Esophagus muscularis mucosa (tissue), 4 donors: ENCODE measurements around the gene ZNF652. TPM values are rescaled to one million over a fixed set of nuclear protein-coding genes. Genes with fewer than 3 reads are reported as not detected.
"Not testable (repeated sequence)": the region's sequence is repeated elsewhere in the genome, so short reads cannot be mapped to it uniquely, and the experiment has no call there.

Experiments used
- DNase-seq: peaks from one replicate; pipeline ENCODE4 v3.0.0-alpha.2; 2017; ENCODE audit errors: extremely low spot score
- H3K27ac ChIP-seq, 4 donors: fragments of 200-600 bp; sonication (generic); replicated peaks in 1 of 4; 1 replicate in 3 of 4; 2 replicates in 1 of 4; pipeline ENCODE4 v1.5.1; 2016 to 2019; ENCODE audit warnings: mild to moderate bottlenecking in 1 of 4
- H3K27me3 ChIP-seq, 4 donors: fragments of 200-600 bp; sonication (generic); one replicate each; pipeline versions ENCODE4 v1.5.1 to v1.6.0; 2016 to 2019
- H3K36me3 ChIP-seq, 4 donors: fragments of 200-600 bp; sonication (generic); one replicate each; pipeline ENCODE4 v1.5.1; 2016 to 2019
- H3K4me1 ChIP-seq, 4 donors: fragments of 200-600 bp; sonication (generic); one replicate each; pipeline ENCODE4 v1.5.1; 2016 to 2019
- H3K4me3 ChIP-seq, 4 donors: fragments of 200-600 bp; sonication (generic); 1 replicate in 2 of 4; 2 replicates in 2 of 4; pipeline ENCODE4 v1.5.1; 2016 to 2019; ENCODE audit warnings: mild to moderate bottlenecking in 4 of 4, moderate library complexity in 1 of 4
- H3K9me3 ChIP-seq, 4 donors: fragments of 200-600 bp; sonication (generic); 1 replicate in 3 of 4; 2 replicates in 1 of 4; pipeline ENCODE4 v1.5.1; 2016 to 2019
- EP300 ChIP-seq: sonication (generic); formaldehyde crosslinking; IDR thresholded peaks from one replicate; pipeline ENCODE4 v1.6.1; 2017; ENCODE audit warnings: antibody characterized with exemption
- POLR2A ChIP-seq: fragments of 450-650 bp; IDR thresholded peaks from one replicate; pipeline ENCODE4 v1.6.1; 2017; ENCODE audit warnings: antibody characterized with exemption, moderate library complexity, mild to moderate bottlenecking, low read depth
- POLR2AphosphoS5 ChIP-seq, 2 donors: sonication (generic); formaldehyde crosslinking; IDR thresholded peaks; one replicate each; pipeline ENCODE4 v1.6.1; 2017; ENCODE audit warnings: antibody characterized with exemption in 2 of 2
- WGBS: methylation state at CpG from one replicate; pipeline ENCODE4 v1.1.5; 2018; 5-methylcytosine and 5-hydroxymethylcytosine counted together
- intact Hi-C: fragments of 100-400 bp; cut with DNase I; formaldehyde crosslinking; loops from one replicate; pipeline ENCODE4 v1.15.1; 2023
- total RNA-seq, 4 donors: library from RNA; depleted of rRNA; stranded (reverse); fragments of >200 nt; gene quantifications; one replicate each; pipeline versions ENCODE4 v1.1.0 to v1.2.1, GENCODE V29; 2016
- TF ChIP-seq, protein P1 (sequence below), 3 experiments: fragments of 200-600 bp in 2 of 3; fragments of 450-650 bp in 1 of 3; sonication (generic) in 2 of 3; IDR thresholded peaks; one replicate each; pipeline ENCODE4 v1.5.1; 2017 to 2019; ENCODE audit warnings: antibody characterized with exemption in 3 of 3, mild to moderate bottlenecking in 2 of 3, moderate library complexity in 1 of 3

ZNF652 gene
- total RNA-seq, 4 donors from 2014 or later = 59.3 to 100.0 (median 83.0) TPM

DNA sequence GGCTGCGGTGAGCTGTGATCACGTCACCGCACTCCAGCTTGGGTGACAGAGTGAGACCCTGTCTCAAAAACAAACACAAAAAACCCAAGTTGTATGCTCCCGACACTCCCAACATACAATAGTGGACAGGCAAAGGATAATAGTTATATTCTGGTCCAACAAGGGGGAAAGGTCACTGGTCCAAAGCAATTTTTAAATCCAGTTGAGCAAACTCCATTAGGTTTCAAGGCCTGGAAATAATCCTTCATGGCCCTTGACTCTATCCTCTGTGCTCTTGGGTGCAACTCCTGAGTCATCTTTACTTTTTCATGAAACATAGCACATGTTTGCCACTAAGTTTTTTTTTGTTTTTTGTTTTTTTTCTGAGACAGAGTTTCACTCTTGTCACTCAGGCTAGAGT, 81.1 kb downstream of the ZNF652 start:
- Histone ChIP-seq H3K9me3 (no peaks in the 10 kb centered on the region), H3K4me3 (no peak overlapping the region), H3K27ac (no peak overlapping the region), H3K27me3 (no peaks in the 10 kb centered on the region), H3K36me3 (no peaks in the 10 kb centered on the region), H3K4me1 (no peaks in the 10 kb centered on the region)
- WGBS = 97% methylated on average over 4 of the region's 4 CpGs
- no peak for TF ChIP-seq POLR2A
- DNase-seq = no peak
- intact Hi-C loops = loop anchor here (10.0 kb wide), 1 partner anchor 96 kb away; no protein-coding TSS in a partner anchor

DNA sequence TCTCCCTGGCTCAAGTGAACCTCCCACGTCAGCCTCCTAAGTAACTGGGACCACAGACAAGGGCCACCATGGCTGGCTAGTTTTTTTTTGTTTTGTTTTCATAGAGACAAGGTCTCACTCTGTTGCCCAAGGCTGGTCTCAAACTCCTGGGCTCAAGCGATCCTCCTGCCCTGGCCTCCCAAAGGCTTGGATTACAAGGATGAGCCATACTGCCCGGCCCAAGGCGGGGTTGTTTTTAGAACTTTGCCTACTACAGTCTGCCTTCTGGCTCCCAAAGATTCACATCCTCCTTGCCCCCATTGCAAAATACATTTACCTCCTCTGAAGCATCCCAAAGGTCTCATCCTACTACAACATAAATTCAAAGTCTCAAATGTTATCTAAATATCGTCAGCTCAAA, 82.0 kb downstream of the ZNF652 start:
- intact Hi-C loops = loop anchor here (10.0 kb wide), 1 partner anchor 95 kb away; no protein-coding TSS in a partner anchor
- WGBS = 74% methylated on average over 5 of the region's 5 CpGs
- H3K36me3 ChIP-seq = no peaks in the 10 kb centered on the region

DNA sequence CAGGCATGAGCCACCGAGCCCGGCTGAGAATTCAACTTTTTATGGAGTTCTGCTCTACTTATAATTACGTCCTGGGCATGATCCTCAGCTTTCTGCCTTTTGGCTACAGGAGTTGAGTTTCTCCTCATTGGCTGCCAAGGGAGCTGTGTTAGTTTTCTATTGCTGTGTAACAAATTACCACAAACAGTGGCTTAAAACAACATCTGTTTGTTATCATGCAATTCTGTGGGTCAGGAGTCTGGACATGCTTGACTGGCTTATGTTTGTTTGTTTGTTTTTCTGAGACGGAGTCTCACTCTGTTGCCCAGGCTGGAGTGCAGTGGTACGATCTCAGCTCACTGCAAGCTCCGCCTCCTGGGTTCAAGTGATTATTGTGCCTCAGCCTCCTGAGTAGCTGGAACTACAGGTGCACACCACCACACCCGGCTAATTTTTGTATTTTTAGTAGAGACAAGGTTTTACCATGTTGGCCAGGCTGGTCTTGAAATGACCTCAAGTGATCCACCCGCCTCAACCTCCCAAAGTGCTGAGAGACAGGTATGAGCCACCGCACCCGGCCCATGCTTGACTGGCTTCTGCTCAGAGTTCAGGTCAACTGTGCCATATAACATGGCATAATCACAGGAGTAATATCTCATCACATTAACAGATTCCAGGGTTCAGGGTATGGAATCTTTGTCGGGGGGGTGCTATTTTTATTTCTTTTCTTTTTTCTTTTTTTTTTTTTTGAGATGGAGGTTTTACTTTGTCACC, 82.6 kb downstream of the ZNF652 start:
- H3K27ac ChIP-seq, H3K9me3 ChIP-seq, H3K4me3 ChIP-seq, H3K36me3 ChIP-seq, H3K27me3 ChIP-seq, DNase-seq, H3K4me1 ChIP-seq: not testable (repeated sequence)
- WGBS = 83% methylated on average over 11 of the region's 11 CpGs
- intact Hi-C loops = loop anchor here (10.0 kb wide), 1 partner anchor 95 kb away; no protein-coding TSS in a partner anchor

More for the DNA sequence above, 82.0 kb downstream of the ZNF652 start:
- Histone ChIP-seq H3K27me3 (no peaks in the 10 kb centered on the region), H3K4me3 (no peak overlapping the region), H3K9me3 (no peaks in the 10 kb centered on the region), H3K27ac (no peak overlapping the region), H3K4me1 (no peaks in the 10 kb centered on the region)
- DNase-seq = no peak
- no peak for TF ChIP-seq EP300
- no peak for TF ChIP-seq POLR2A
- TF ChIP-seq POLR2AphosphoS5 (IDR thresholded peaks at IDR 0.05) = no peak
- TF ChIP-seq, protein P1, sequence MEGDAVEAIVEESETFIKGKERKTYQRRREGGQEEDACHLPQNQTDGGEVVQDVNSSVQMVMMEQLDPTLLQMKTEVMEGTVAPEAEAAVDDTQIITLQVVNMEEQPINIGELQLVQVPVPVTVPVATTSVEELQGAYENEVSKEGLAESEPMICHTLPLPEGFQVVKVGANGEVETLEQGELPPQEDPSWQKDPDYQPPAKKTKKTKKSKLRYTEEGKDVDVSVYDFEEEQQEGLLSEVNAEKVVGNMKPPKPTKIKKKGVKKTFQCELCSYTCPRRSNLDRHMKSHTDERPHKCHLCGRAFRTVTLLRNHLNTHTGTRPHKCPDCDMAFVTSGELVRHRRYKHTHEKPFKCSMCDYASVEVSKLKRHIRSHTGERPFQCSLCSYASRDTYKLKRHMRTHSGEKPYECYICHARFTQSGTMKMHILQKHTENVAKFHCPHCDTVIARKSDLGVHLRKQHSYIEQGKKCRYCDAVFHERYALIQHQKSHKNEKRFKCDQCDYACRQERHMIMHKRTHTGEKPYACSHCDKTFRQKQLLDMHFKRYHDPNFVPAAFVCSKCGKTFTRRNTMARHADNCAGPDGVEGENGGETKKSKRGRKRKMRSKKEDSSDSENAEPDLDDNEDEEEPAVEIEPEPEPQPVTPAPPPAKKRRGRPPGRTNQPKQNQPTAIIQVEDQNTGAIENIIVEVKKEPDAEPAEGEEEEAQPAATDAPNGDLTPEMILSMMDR (IDR thresholded peaks at IDR 0.05) = no peak

DNA sequence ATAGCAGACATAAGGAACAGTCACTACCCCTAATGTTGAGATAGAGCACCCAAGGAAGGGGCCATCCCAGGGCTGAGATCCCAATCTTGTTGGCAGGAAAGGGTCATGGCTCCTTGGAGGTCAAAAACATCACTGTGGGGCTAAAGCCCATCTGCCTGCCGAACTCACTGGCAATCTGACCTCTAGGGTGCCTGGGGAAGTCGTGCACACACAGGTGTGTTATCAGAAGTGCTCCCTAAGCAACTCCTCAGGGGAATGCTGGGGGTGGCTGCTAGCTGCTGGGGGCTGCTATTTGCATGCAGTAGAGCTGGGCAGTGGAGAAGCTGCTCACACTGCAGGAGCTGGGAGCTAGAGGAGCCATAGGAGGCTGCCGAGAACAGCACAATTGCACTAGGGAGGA, 84.0 kb downstream of the ZNF652 start:
- no peaks in the 10 kb centered on the region for H3K36me3 ChIP-seq
- no peak overlapping the region for H3K4me3 ChIP-seq
- TF ChIP-seq, protein P1 (IDR thresholded peaks at IDR 0.05) = no peak
- no peak for TF ChIP-seq POLR2AphosphoS5 (IDR thresholded peaks at IDR 0.05)
- no peak for TF ChIP-seq POLR2A
- no peak for TF ChIP-seq EP300
- 52% methylated on average over 3 of the region's 3 CpGs for WGBS
- no peak overlapping the region for H3K27ac ChIP-seq
- no peaks in the 10 kb centered on the region for H3K9me3 ChIP-seq
- no peaks in the 10 kb centered on the region for H3K4me1 ChIP-seq
- no peak for DNase-seq
- intact Hi-C loops = no loop called here
- no peaks in the 10 kb centered on the region for H3K27me3 ChIP-seq

DNA sequence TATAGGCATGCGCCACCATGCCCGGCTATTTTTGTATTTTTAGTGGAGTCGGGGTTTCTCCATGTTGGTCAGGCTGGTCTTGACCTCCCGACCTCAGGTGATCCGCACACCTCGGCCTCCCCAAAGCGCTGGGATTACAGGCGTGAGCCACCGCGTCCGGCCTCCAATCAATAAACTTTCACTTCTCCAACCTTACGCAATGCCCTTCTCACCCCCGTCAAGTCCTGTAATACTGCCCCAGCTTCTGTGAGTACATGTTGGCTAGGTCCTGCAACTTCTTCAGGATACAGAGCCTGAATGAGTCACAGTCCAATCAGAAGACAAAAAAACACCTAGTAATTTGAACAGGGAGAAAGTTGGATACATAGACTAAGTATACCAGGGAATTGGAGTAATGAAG, 84.4 kb downstream of the ZNF652 start:
- WGBS = 93% methylated on average over 13 of the region's 13 CpGs
- TF ChIP-seq, protein P1 (IDR thresholded peaks at IDR 0.05) = no peak
- TF ChIP-seq POLR2A (no peak), EP300 (no peak), POLR2AphosphoS5 (IDR thresholded peaks at IDR 0.05) (no peak)
- Histone ChIP-seq H3K27ac (no peak overlapping the region), H3K36me3 (no peaks in the 10 kb centered on the region), H3K9me3 (no peaks in the 10 kb centered on the region), H3K4me3 (no peak overlapping the region), H3K4me1 (no peaks in the 10 kb centered on the region), H3K27me3 (no peaks in the 10 kb centered on the region)
- no peak for DNase-seq
- intact Hi-C loops = no loop called here

DNA sequence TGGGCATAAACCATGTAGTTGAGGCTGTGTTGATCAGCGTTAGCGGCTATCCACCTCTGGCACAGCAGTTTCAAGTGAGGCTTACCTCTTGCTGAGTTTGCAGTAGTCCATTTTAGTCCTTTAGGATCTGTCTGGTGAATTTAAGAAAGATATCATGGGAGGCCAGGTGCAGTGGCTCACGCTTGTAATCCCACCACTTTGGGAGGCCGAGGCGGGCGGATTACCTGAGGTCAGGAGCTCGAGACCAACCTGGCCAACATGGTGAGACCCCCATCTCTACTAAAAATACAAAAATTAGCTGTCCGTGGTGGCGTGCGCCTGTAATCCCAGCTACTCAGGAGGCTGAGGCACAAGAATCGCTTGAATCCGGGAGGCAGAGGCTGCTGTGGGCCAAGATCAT, 86.1 kb downstream of the ZNF652 start:
- H3K4me3 ChIP-seq, intact Hi-C loops, H3K27ac ChIP-seq, H3K9me3 ChIP-seq, H3K36me3 ChIP-seq, H3K4me1 ChIP-seq, DNase-seq, H3K27me3 ChIP-seq: not testable (repeated sequence)
- 97% methylated on average over 12 of the region's 12 CpGs for WGBS
